ENCODE measurements around the gene ALPP.
"Not testable (repeated sequence)": the region's sequence is repeated elsewhere in the genome, so short reads cannot be mapped to it uniquely, and the experiment has no call there.

The ALPP gene

DNA sequence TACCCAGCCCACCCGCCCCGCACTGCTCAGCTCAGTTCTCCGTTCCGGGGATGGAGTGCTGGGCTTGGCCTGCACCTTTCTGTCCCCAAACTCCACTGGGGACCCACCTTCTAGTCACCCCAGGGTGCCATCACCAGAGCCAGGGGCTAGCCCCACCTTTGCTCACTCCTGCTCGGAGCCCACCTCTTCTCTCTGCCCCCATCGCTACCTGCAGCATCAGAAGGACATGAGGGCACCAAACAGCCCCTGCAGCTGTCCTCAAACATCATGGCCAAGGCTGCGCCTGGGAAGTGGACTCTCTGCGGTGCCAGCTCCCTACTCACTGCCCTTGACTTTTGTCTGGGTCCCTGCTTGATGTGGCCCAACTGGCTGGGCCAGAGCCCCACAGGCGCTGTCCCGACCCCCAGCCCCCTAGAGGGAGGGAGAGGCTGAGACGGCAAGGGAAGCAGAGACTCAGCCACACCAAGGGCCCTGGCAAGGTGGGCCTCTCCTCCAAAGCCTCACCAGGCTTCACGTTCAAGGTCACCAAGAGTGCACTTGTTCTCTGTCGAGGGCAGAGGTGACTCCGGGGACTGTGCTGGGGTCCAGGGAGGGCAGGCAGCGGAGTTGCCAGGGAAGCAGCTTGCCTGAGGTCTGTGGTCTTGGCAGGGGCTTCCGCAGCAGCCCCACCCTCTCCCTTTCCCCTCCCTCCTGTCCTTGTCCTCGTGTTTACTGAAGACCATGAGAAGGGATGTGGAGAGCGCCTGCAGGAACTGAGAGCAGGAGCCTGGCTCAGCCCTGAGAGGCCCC is 13.6 kb upstream of the ALPP start:
- DNase-seq = not testable (repeated sequence)

DNA sequence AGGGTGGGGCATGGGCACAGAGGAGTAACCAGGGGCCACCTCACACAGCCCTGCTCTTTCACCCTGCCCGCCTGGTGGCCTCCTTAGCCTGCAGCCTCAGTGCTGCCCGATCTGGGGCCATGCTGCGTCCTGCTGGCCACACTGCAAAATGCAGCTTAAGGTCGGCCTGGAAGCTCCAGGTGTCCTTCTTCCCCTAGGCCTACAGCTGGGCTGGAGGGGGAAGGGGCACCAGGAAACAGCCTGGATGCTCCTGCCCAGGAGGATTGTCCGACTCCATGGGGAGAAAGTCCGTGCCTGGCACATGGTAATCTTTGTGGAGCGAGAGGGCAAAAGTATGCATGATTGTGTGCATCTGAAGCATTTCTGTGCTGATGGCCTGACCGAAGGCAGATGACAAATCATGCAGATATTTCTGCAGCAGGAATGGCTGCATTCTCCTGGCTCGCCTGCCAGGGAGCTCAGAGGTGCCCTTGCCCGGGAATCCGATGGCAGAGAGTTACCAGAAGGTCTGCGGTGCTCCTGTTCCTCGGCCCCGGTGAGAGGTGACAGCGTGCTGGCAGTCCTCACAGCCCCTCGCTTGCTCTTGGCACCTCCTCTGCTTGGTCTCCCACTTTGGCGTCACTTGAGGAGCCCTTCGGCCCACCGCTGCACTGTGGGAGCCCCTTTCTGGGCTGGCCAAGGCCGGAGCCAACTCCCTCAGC is 12.8 kb upstream of the ALPP start:
- DNase-seq = no peak

DNA sequence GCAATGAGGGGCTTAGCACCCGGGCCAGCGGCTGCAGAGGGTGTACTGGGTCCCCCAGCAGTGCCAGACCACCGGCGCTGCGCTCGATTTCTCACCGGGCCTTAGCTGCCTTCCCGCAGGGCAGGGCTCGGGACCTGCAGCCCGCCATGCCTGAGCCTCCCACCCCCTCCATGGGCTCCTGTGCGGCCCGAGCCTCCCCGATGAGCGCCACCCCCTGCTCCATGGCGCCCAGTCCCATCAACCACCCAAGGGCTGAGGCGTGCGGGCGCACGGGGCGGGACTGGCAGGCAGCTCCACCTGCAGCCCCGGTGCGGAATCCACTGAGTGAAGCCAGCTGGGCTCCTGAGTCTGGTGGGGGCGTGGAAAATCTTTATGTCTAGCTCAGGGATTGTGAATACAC is 12.1 kb upstream of the ALPP start:
- not testable (repeated sequence) for DNase-seq

DNA sequence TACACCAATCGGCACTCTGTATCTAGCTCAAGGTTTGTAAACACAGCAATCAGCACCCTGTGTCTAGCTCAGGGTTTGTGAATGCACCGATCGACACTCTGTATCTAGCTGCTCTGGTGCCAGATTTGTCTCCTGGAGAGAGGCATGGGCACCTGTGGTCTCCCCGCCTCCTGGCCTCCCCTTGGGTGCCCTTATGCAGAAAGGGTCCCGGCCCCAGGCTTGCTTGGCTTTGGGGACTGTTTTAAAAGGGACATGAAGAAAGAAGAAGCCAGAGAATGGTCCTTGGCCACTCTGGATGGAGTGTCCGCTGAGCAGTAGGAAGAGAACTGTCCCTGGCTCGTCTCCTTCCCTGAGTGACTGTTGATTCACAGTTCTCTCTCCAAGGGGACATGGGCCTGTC is 11.5 kb upstream of the ALPP start:
- no peak for DNase-seq

DNA sequence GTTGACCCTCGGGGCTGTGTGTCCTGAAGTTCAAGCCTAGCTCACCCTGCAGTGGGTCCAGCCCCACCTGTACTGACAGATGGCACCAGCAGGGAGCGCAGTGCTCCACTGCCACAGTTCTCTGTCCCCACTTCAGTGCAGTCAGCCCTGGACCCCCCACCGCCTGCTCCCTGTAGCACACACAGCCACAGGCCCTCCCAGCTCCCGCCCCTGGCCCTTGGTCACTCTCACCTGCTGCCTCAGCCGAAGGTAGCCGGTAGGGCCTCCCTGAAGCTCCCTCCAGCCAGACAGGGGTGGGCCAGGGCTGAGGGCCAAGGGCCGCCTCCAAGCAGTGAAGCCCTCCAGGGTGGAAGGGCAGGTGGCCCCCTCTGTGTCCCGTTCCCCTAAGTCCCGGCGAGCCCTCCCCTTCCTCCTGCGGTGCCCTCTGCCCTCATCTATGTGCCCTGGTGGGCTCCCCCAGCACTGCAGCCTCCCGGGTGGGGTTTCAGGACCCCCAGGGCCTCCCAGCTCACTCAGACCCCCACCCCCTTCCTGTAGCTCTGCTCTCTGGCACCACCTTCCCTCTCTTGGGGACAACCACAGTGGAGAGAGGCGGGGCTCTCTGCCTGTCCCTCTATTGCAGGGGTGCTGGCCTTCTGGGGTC is 10.8 kb upstream of the ALPP start:
- no peak for DNase-seq

DNA sequence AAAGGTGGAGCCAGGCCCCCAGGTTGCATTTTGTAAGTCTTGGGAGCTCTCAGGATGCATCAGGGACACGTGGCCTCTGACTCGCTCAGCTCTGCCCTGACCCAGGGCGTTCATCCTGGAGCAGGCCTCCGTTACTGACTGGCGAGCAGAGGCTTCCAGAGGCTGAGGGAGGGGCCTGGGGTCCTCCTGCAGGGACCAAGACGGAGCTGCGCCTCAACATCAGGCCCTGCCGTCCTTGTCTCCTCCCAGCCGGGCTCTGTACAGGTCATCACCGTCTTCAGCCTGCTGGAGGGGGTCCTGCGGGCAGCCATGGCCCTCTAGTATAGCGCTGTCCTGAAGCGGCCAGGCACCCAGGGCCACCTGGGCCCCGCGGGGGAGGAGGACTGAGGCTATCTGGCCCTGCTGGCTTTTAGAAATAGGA is 10.2 kb upstream of the ALPP start:
- no peak for DNase-seq

DNA sequence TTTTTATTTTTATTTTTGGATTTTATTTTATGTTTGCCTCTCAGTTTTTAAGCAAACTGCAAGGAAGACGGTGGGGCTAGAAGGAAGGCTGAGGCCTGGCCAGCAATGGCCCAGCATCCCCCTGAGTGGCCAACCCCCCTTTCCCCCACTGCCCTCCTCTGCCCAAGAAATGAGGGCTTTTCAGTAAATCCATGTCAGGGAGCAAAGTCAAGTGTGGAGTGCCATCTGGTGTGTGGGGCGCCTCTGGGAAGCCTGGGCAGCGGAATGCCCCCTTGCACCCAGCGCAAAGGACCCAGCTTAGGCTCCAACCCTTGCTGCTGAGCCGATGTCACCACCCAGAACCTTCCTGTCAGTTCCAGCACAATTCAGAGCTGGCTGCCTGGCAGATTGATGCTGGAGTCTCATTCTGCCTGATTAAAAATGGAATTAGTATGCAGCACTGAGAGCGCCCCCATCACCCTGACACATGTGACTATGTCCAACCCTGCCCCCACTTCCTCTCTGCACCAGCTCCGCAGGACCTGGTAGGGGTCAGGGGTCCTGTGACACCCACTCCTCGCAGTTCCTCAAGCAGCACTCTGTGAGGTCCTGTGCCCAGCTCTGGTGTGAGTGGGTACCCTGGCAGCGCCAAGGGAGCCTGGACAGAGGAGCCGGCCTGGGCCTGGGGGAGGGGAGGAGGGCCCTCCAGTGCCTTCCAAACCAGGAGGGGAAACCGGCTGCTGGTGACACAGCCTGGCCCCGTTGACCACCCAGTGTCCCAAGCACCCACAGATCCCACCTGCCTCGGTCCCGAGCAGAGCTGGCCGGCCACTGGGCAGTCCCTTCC is 9.2 kb upstream of the ALPP start:
- DNase-seq = no peak

DNA sequence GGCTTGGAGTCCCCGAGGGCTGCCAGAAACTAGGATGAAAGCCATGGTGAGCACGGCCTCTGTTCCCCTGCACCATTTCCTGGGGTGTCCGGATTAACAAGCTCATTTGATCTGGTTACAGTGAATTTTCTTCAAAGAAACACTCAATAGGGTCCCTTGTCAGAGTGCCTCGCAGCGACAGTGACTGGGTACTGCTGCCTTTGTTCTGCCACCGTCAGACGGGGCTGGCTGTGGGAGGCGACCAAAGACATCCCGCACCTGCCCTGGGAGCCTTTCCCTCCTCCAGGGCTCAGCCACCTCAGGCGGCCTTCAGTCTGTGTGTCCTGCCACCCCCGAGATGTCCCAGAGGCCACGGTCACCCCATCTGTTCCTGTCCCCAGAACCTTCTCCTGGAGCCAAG is 8.5 kb upstream of the ALPP start:
- DNase-seq = not testable (repeated sequence)

DNA sequence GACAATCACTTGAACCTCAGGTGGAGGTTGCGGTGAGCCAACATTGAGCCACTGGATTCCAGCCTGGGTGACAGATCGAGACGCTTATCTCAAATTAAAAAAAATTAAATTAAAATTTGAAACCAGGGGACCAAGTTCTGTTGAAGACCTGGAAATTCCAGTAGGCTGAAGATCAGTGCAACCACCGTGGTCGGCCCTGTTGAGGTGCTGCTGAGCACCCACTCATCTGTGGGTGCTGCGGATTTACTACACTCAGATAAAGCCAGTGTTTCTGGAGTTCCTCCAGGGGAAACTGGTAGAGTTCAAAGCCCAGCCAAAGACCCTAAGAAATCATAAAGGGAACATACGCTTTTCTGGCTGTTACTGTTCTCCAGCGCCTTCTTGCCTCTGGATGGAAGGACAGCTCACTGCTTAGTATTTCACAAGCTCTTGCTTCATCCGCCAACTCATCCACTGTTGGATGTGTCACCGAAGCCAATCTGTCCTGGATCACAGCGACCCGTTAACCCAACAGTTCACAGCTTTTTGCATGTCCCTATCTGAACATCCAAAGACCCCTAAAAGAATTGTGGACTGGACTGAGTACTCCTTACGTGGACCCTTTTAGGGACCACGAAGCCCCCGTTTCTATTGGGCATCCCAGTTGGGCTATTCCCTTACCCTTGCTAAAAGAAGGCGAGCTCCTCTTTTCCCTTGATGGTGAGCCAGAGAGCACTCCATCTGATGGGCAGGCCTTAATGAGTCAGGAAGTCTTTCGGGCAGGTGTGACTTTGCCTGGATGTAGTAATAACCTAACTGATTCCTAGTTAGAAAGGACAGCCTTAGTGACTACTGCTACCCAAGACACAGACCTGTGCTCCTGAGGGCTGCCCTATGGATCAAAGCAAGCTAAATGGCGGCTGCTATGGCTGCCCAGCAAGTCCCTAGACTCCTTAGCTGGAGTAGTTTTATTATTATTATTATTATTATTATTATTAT is 6.0 kb upstream of the ALPP start:
- no peak for DNase-seq

DNA sequence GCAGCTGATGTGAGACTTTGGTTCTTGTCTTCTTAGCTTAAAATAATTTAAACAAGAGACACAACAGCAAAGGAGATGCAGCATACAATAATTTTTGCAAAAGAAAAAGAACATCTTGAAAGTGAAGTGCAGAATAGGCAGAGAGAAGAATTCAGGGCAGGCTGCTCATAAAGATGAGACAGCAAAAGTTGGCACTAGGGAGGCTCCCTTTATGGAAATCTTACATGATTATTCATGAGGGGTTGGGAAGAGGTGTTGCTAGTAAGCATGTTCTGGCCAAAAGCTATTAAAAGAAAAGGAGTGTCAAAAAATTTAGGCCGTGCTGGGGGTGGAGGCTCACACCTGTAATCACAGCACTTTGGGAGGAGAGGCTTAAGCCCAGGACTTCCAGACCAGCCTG is 4.2 kb upstream of the ALPP start:
- DNase-seq = no peak

DNA sequence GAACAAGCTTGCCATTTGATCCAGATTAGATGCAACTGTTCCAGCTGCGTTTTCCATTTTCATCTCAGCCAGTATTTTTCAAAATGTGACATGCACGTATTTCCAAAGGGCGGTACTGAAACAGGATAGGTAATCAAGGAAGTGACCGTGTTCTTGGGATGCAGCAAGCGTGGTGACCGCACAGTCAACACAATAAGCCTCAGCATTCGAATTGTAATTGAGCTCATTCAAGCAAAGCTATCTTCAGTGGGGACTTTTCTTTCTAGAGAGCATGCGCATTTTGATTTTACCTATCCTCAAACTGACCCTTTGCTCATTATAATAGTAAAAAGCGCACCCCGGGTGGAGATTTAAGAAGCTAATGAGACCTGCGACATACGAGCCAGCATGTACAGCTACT is 3.4 kb upstream of the ALPP start:
- no peak for DNase-seq

DNA sequence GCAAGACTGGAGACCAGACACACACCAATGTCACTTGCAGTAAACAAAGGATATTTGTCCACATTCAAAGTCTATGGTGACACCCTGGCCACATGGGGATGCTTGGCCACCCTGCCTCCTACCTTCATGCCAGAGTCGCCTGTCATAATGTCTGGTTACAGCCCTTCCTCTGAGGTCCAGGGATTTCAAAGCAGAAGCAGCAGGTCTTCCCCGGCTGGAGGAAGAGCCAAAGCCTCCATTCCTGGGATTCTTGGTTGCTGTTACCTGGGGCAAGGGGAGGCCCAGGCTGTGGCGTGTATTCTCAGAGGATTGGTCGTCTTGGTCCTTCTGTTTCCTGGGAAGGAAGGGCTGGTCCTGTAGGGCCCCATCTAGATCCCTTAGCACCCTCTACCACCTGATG is 2.3 kb upstream of the ALPP start:
- no peak for DNase-seq

DNA sequence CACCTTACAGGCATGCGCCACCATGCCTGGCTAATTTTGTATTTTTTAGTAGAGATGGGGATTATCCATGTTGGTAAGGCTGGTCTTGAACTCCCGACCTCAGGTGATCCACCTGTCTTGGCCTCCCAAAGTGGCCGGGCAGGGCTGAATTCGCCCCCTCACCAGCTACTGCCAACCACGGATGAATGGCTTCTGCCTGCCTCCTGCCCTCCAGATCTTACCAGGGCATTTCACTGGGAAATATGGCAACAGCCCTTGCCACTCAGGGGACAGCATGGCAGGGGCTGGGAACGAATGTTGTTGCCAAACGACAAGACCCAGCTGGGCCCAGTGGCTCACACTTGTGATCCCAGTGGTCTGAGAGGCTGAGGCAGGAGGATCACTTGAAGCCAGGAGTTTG is 1.8 kb upstream of the ALPP start:
- DNase-seq = no peak

DNA sequence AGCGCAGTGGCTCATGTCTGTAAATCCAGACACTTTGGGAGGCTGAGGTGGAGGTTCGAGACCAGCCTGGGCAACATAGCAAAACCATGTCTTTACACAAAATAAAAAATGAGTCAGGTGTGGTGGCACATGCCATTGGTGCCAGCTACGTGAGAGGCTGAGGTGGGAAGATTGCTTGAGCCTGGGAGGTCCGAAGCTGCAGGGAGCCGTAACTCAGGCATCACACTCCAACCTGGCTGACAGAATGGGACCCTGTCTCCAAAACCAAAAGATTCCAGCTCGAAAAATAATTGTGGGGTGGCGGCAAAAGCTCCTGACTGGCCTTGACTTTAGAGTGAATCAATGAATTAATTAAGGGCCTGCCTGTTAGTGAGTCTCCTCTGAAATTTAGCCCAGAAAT is 1.2 kb upstream of the ALPP start:
- DNase-seq = no peak

DNA sequence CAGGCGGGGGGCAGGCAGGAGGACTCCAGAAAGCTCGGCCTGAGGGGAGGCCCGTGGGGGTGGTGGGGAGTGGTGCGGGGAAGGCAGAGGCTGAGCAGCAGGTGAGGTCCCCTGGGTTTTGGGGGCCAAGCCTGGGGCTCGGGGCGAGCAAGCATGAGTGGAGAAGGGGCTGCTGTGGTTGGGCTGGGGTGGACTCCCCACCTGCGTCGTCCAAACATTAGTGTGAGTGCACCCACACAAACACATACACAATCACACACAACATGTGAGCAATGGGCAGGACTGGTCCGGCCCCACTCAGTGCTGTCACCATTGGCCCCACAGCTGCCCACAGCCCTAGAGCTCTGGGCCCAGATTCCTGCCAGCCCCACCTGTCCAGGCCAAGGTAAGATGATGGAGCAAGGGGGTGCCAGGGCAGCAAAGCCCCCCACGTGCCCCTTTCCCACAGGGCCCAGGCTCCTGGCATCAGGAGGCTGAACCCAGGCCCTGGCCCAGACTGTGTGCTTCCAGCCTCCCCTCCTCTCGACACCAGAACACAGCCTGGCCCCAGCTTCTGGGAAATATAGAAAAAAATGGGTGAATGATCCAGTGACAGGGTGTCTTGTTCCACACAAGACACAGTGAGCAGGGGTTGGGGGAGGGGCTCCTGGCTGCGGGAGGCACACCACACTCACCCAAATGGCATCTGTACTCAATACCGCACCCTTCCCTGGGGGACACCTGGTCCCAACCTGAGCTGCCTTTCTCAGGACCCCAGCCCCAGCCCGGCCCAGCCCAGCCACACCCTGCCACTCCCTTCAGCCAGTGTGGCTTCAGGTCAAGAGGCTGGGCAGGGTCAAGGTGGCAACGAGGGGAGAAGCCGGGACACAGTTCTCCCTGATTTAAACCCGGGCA is 463 bp upstream of the ALPP start:
- DNase-seq = no peak

DNA sequence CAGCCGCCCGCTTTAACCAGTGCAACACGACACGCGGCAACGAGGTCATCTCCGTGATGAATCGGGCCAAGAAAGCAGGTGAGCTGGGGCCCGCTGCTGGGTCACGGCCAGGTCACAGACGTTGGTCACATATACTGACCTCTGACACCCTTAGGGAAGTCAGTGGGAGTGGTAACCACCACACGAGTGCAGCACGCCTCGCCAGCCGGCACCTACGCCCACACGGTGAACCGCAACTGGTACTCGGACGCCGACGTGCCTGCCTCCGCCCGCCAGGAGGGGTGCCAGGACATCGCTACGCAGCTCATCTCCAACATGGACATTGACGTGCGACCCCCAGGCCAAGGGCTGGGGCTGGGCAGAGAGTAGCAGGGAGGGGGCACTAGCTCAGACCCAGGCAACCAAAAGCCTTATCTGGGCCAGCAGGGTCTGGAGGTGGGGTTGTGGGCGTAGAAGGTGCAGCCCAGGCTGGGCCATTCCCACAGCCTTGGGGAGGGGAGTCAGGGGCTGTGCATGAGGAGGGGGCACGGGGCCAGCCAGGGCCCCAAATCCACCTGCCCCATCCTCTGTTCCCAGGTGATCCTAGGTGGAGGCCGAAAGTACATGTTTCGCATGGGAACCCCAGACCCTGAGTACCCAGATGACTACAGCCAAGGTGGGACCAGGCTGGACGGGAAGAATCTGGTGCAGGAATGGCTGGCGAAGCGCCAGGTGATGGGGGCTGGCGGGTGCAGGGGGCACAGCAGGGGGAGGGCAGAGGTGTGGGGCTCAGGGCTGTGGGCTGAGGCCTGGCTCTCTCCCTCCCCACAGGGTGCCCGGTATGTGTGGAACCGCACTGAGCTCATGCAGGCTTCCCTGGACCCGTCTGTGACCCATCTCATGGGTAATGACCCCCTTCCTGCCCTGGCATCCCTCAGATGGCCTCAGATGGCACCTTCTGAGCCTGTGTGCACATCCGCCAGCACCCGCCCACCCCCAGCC is 1.3 kb downstream of the ALPP start:
- DNase-seq = not testable (repeated sequence)

DNA sequence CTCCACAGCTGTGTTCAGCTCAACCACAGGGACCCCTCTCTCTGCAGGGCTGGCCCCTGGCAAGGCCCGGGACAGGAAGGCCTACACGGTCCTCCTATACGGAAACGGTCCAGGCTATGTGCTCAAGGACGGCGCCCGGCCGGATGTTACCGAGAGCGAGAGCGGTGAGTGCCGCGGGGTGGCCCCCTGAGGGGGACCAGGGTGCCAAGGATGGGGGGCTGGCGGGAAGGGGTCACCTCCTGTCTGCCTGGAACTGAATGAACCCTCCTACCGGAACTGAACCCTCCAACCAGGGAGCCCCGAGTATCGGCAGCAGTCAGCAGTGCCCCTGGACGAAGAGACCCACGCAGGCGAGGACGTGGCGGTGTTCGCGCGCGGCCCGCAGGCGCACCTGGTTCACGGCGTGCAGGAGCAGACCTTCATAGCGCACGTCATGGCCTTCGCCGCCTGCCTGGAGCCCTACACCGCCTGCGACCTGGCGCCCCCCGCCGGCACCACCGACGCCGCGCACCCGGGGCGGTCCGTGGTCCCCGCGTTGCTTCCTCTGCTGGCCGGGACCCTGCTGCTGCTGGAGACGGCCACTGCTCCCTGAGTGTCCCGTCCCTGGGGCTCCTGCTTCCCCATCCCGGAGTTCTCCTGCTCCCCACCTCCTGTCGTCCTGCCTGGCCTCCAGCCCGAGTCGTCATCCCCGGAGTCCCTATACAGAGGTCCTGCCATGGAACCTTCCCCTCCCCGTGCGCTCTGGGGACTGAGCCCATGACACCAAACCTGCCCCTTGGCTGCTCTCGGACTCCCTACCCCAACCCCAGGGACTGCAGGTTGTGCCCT is 2.9 kb downstream of the ALPP start:
- not testable (repeated sequence) for DNase-seq

All from central memory CD4-positive, alpha-beta T cell (primary cell).